ENCODE results near the gene ZNF335. TPM values are rescaled to one million over a fixed set of nuclear protein-coding genes. Genes with fewer than 3 reads are reported as not detected.

The ZNF335 gene
- total and polyA plus RNA-seq, 2 of the 13 experiments (the other 11 are each of a cell fraction or from before 2014, with no cell fraction given) = 9.7 to 13.7 TPM

DNA sequence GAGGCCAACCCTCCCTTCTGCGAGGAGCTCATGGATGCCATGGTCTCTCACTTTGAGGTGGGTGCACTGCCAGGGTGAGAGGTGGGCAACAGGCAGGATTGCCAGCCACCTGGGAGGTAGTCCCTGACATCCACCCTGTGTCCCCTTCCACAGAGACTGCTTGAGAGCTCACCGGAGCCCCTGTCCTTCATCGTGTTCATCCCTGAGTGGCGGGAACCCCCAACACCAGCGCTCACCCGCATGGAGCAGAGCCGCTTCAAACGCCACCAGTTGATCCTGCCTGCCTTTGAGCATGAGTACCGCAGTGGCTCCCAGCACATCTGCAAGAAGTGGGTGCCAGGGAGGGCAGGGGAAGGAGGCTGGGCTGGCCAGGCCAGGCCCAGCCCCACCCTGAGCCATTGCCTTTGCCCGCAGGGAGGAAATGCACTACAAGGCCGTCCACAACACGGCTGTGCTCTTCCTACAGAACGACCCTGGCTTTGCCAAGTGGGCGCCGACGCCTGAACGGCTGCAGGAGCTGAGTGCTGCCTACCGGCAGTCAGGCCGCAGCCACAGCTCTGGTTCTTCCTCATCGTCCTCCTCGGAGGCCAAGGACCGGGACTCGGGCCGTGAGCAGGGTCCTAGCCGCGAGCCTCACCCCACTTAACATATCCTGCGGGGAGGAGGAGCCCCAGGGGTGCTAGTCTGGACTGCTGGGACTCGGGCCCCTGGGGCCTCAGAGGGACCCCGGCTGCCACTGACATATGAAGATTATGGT, 24.7 kb downstream of the ZNF335 start (continued):
- TF ChIP-seq, protein P1, sequence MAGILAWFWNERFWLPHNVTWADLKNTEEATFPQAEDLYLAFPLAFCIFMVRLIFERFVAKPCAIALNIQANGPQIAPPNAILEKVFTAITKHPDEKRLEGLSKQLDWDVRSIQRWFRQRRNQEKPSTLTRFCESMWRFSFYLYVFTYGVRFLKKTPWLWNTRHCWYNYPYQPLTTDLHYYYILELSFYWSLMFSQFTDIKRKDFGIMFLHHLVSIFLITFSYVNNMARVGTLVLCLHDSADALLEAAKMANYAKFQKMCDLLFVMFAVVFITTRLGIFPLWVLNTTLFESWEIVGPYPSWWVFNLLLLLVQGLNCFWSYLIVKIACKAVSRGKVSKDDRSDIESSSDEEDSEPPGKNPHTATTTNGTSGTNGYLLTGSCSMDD (CRISPR knock-in tag; IDR thresholded peaks at IDR 0.05) = no peak
- TF ChIP-seq MTA1 (CRISPR knock-in tag; IDR thresholded peaks at IDR 0.05; ENCODE audit: borderline replicate concordance) (no peak), MED1 (CRISPR knock-in tag; IDR thresholded peaks at IDR 0.05) (no peak), SOX6 (IDR thresholded peaks at IDR 0.05) (no peak), SOX6 (CRISPR knock-in tag; IDR thresholded peaks at IDR 0.05) (no peak), GATAD2A (CRISPR knock-in tag; IDR thresholded peaks at IDR 0.05) (no peak), MAF1 (CRISPR knock-in tag; IDR thresholded peaks at IDR 0.05; ENCODE audit: borderline replicate concordance) (no peak), RBAK (CRISPR knock-in tag; IDR thresholded peaks at IDR 0.05) (no peak), ZNF552 (CRISPR knock-in tag; IDR thresholded peaks at IDR 0.05; ENCODE audit: borderline replicate concordance) (peak; percentile 36; the same call in 1 of the 2 replicates), ARNT2 (CRISPR knock-in tag; IDR thresholded peaks at IDR 0.05; ENCODE audit: low read depth) (no peak), MED13 (CRISPR knock-in tag; IDR thresholded peaks at IDR 0.05) (no peak), CREM (IDR thresholded peaks at IDR 0.05) (no peak), CREM (CRISPR knock-in tag; IDR thresholded peaks at IDR 0.05) (0 out of 2 replicates have a peak, but pooled peaks have one; percentile 9), BHLHE40 (IDR thresholded peaks at IDR 0.05; ENCODE audit: low read length) (no peak), NR2F1 (CRISPR knock-in tag; IDR thresholded peaks at IDR 0.05) (no peak), ETV6 (CRISPR knock-in tag; conservative IDR thresholded peaks at IDR 0.05) (no peak), ATAD3A (CRISPR knock-in tag; IDR thresholded peaks at IDR 0.05) (0 out of 2 replicates have a peak, but pooled peaks have one; percentile 9), KDM6A (CRISPR knock-in tag; IDR thresholded peaks at IDR 0.05; ENCODE audit: low read depth) (no peak), FOXA3 (CRISPR knock-in tag; IDR thresholded peaks at IDR 0.05) (no peak), ZNF232 (CRISPR knock-in tag; IDR thresholded peaks at IDR 0.05; ENCODE audit: borderline replicate concordance) (no peak; the same call in 1 of the 2 replicates), NCOA2 (CRISPR knock-in tag; IDR thresholded peaks at IDR 0.05) (no peak)
- TF ChIP-seq, protein P2, sequence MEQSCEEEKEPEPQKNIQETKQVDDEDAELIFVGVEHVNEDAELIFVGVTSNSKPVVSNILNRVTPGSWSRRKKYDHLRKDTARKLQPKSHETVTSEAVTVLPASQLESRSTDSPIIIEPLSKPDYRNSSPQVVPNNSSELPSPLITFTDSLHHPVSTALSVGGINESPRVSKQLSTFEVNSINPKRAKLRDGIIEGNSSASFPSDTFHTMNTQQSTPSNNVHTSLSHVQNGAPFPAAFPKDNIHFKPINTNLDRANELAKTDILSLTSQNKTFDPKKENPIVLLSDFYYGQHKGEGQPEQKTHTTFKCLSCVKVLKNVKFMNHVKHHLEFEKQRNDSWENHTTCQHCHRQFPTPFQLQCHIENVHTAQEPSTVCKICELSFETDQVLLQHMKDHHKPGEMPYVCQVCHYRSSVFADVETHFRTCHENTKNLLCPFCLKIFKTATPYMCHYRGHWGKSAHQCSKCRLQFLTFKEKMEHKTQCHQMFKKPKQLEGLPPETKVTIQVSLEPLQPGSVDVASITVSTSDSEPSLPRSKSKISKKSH (CRISPR knock-in tag; IDR thresholded peaks at IDR 0.05; ENCODE audit: borderline replicate concordance) = no peak
- TF ChIP-seq, protein P3, sequence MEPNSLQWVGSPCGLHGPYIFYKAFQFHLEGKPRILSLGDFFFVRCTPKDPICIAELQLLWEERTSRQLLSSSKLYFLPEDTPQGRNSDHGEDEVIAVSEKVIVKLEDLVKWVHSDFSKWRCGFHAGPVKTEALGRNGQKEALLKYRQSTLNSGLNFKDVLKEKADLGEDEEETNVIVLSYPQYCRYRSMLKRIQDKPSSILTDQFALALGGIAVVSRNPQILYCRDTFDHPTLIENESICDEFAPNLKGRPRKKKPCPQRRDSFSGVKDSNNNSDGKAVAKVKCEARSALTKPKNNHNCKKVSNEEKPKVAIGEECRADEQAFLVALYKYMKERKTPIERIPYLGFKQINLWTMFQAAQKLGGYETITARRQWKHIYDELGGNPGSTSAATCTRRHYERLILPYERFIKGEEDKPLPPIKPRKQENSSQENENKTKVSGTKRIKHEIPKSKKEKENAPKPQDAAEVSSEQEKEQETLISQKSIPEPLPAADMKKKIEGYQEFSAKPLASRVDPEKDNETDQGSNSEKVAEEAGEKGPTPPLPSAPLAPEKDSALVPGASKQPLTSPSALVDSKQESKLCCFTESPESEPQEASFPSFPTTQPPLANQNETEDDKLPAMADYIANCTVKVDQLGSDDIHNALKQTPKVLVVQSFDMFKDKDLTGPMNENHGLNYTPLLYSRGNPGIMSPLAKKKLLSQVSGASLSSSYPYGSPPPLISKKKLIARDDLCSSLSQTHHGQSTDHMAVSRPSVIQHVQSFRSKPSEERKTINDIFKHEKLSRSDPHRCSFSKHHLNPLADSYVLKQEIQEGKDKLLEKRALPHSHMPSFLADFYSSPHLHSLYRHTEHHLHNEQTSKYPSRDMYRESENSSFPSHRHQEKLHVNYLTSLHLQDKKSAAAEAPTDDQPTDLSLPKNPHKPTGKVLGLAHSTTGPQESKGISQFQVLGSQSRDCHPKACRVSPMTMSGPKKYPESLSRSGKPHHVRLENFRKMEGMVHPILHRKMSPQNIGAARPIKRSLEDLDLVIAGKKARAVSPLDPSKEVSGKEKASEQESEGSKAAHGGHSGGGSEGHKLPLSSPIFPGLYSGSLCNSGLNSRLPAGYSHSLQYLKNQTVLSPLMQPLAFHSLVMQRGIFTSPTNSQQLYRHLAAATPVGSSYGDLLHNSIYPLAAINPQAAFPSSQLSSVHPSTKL (CRISPR knock-in tag; IDR thresholded peaks at IDR 0.05) = no peak
- TF ChIP-seq, protein P4, sequence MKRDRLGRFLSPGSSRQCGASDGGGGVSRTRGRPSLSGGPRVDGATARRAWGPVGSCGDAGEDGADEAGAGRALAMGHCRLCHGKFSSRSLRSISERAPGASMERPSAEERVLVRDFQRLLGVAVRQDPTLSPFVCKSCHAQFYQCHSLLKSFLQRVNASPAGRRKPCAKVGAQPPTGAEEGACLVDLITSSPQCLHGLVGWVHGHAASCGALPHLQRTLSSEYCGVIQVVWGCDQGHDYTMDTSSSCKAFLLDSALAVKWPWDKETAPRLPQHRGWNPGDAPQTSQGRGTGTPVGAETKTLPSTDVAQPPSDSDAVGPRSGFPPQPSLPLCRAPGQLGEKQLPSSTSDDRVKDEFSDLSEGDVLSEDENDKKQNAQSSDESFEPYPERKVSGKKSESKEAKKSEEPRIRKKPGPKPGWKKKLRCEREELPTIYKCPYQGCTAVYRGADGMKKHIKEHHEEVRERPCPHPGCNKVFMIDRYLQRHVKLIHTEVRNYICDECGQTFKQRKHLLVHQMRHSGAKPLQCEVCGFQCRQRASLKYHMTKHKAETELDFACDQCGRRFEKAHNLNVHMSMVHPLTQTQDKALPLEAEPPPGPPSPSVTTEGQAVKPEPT (CRISPR knock-in tag; IDR thresholded peaks at IDR 0.05; ENCODE audit: low read depth) = no peak

All from HepG2 (cell line).